H1 (cell line): Measurements from ENCODE around the gene ZNF556. TPM values are rescaled to one million over a fixed set of nuclear protein-coding genes. Genes with fewer than 3 reads are reported as not detected.

Experiments
- CTCF ChIA-PET: fragments of 300-600 bp; sonication (Branson Sonifier 250); formaldehyde crosslinking; loops from one replicate; lab custom pipeline; 2021; ENCODE audit not compliant: partially characterized antibody; lab: Charles Lee
- POLR2A ChIA-PET: fragments of 300-600 bp; sonication (Branson Sonifier 250); formaldehyde crosslinking; loops from one replicate; lab custom pipeline; 2021; ENCODE audit warnings: inconsistent platforms; ENCODE audit not compliant: partially characterized antibody; lab: Charles Lee
- DNase-seq, 2 experiments: peaks; one replicate each; pipeline versions ENCODE4 v3.0.0 to v3.0.0-alpha.2; 2010 to 2022; ENCODE audit warnings: low spot score in 2 of 2, low read depth in 1 of 2, mixed read lengths in 1 of 2
- FAIRE-seq: peaks from 2 replicates; lab custom pipeline; 2011; peaks lifted over from hg19 to GRCh38; lab: Jason Lieb, UNC
- H2AFZ ChIP-seq: 2 replicates; pipeline ENCODE4 v1.8.1; 2012; ENCODE audit warnings: low read length, inconsistent platforms
- H2AK5ac ChIP-seq: 2 replicates; pipeline ENCODE4 v1.6.1; 2013; ENCODE audit warnings: low read depth, low read length
- H2BK120ac ChIP-seq: replicated peaks from 2 replicates; pipeline ENCODE3; 2013; ENCODE audit warnings: low read depth, low read length, inconsistent platforms
- H2BK12ac ChIP-seq: 2 replicates; pipeline ENCODE4 v1.6.1; 2013; ENCODE audit warnings: low read depth, low read length
- H2BK15ac ChIP-seq: 2 replicates; pipeline ENCODE4 v1.6.1; 2013; ENCODE audit warnings: low read length
- H2BK20ac ChIP-seq: 2 replicates; pipeline ENCODE4 v1.6.1; 2013; ENCODE audit warnings: low read length
- H2BK5ac ChIP-seq: 2 replicates; pipeline ENCODE4 v1.6.1; 2013; ENCODE audit warnings: low read depth, low read length
- H3K14ac ChIP-seq: 2 replicates; pipeline ENCODE4 v1.6.1; 2013; ENCODE audit warnings: inconsistent platforms; ENCODE audit not compliant: insufficient read length
- H3K18ac ChIP-seq: 2 replicates; pipeline ENCODE4 v1.6.1; 2013; ENCODE audit warnings: low read length; ENCODE audit errors: extremely low read depth
- H3K23ac ChIP-seq: 2 replicates; pipeline ENCODE4 v1.6.1; 2013; ENCODE audit warnings: inconsistent platforms; ENCODE audit not compliant: insufficient read length
- H3K23me2 ChIP-seq: 2 replicates; pipeline ENCODE4 v1.6.1; 2013; ENCODE audit warnings: low read depth, low read length
- H3K27ac ChIP-seq: 2 replicates; pipeline ENCODE4 v1.6.1; 2011; ENCODE audit warnings: low read depth, low read length, inconsistent platforms
- H3K27me3 ChIP-seq, 4 experiments: replicated peaks in 1 of 4; 1 replicate in 1 of 4; 2 replicates in 3 of 4; pipeline versions ENCODE4 v1.6.1 to v1.8.1; 2011 to 2013; ENCODE audit warnings: low read length in 3 of 4, mild to moderate bottlenecking in 3 of 4, inconsistent platforms in 2 of 4, mixed read lengths in 2 of 4, moderate library complexity in 1 of 4; ENCODE audit not compliant: control insufficient read depth in 3 of 4, insufficient read depth in 3 of 4; ENCODE audit errors: extremely low read depth in 1 of 4
- H3K36me3 ChIP-seq, 4 experiments: 2 replicates each; pipeline versions ENCODE4 v1.6.1 to v1.8.1; 2011 to 2013; ENCODE audit warnings: mild to moderate bottlenecking in 4 of 4, low read length in 3 of 4, moderate library complexity in 2 of 4, control low read depth in 1 of 4, inconsistent platforms in 1 of 4; ENCODE audit not compliant: insufficient read depth in 4 of 4, control insufficient read depth in 2 of 4
- H3K4ac ChIP-seq: replicated peaks from 2 replicates; pipeline ENCODE3; 2013; ENCODE audit warnings: low read length, low read depth, mixed read lengths, inconsistent platforms; ENCODE audit not compliant: insufficient read length
- H3K4me1 ChIP-seq, 4 experiments: replicated peaks in 1 of 4; 1 replicate in 1 of 4; 2 replicates in 3 of 4; pipeline versions ENCODE4 v1.6.1 to v1.8.1; 2011 to 2013; ENCODE audit warnings: low read length in 3 of 4, inconsistent platforms in 2 of 4, mixed read lengths in 1 of 4; ENCODE audit not compliant: insufficient read depth in 4 of 4, control insufficient read depth in 3 of 4
- H3K4me2 ChIP-seq, 2 experiments: 2 replicates each; pipeline versions ENCODE4 v1.6.1 to v1.8.1; 2011 to 2013; ENCODE audit warnings: low read depth in 2 of 2, low read length in 2 of 2, control low read depth in 1 of 2, inconsistent platforms in 1 of 2, mild to moderate bottlenecking in 1 of 2; ENCODE audit not compliant: insufficient read depth in 1 of 2
- H3K4me3 ChIP-seq, 4 experiments: fragments of 200-600, 300-600 bp in 1 of 4; sonication (generic), shearing (Covaris generic), sonication (Bioruptor Twin) in 1 of 4; 2 replicates each; pipeline versions ENCODE4 v1.5.1 to v1.8.1; 2011 to 2016; ENCODE audit warnings: low read length in 4 of 4, low read depth in 3 of 4, control low read depth in 2 of 4, inconsistent platforms in 2 of 4, mild to moderate bottlenecking in 2 of 4, mixed read lengths in 1 of 4, moderate library complexity in 1 of 4; ENCODE audit not compliant: insufficient read depth in 2 of 4; ENCODE audit errors: extremely low read depth in 1 of 4
- H3K56ac ChIP-seq: replicated peaks from 2 replicates; pipeline ENCODE3; 2013; ENCODE audit warnings: low read depth, mild to moderate bottlenecking, mixed read lengths, low read length, inconsistent platforms; ENCODE audit not compliant: insufficient read length
- H3K79me1 ChIP-seq: 2 replicates; pipeline ENCODE4 v1.6.1; 2013; ENCODE audit warnings: low read depth, low read length, control low read depth
- H3K79me2 ChIP-seq, 2 experiments: 2 replicates each; pipeline versions ENCODE4 v1.6.1 to v1.8.1; 2012 to 2013; ENCODE audit warnings: low read length in 2 of 2, mild to moderate bottlenecking in 2 of 2, inconsistent platforms in 1 of 2; ENCODE audit not compliant: insufficient read depth in 2 of 2, control insufficient read depth in 1 of 2
- H3K9ac ChIP-seq, 4 experiments: replicated peaks in 1 of 4; 1 replicate in 1 of 4; 2 replicates in 3 of 4; pipeline versions ENCODE4 v1.6.1 to v1.8.1; 2011 to 2013; ENCODE audit warnings: low read depth in 3 of 4, low read length in 3 of 4, control low read depth in 2 of 4, mild to moderate bottlenecking in 2 of 4, moderate library complexity in 2 of 4, inconsistent platforms in 1 of 4; ENCODE audit errors: extremely low read depth in 1 of 4
- H3K9me3 ChIP-seq, 2 experiments: 2 replicates each; pipeline versions ENCODE4 v1.6.1 to v1.8.1; 2012 to 2013; ENCODE audit warnings: mild to moderate bottlenecking in 2 of 2, moderate library complexity in 2 of 2, control low read depth in 1 of 2, inconsistent platforms in 1 of 2, low read depth in 1 of 2, low read length in 1 of 2, mixed read lengths in 1 of 2; ENCODE audit not compliant: insufficient read depth in 2 of 2
- H4K20me1 ChIP-seq, 2 experiments: replicated peaks in 1 of 2; 2 replicates each; pipeline versions ENCODE3 to v1.8.1; 2011 to 2013; ENCODE audit warnings: inconsistent platforms in 2 of 2, low read length in 2 of 2, mild to moderate bottlenecking in 1 of 2; ENCODE audit not compliant: insufficient read depth in 2 of 2, control insufficient read depth in 1 of 2
- H4K5ac ChIP-seq: 2 replicates; pipeline ENCODE4 v1.6.1; 2013; ENCODE audit warnings: low read length, low read depth, mixed read lengths, inconsistent platforms; ENCODE audit not compliant: insufficient read length
- H4K8ac ChIP-seq: 2 replicates; pipeline ENCODE4 v1.8.0; 2013; ENCODE audit warnings: mild to moderate bottlenecking, moderate library complexity, low read length, inconsistent platforms; ENCODE audit not compliant: insufficient read depth; ENCODE audit errors: extremely low read depth
- H4K91ac ChIP-seq: replicated peaks from 2 replicates; pipeline ENCODE3; 2013; ENCODE audit warnings: low read length, mixed read lengths, inconsistent platforms; ENCODE audit not compliant: insufficient read length
- BRCA1 ChIP-seq: IDR thresholded peaks from 2 replicates; pipeline ENCODE4 v1.6.1; 2012; ENCODE audit warnings: low read depth, low read length, improper control_type of control experiment
- CBX8 ChIP-seq: fragments of 300-800, 300-1000 bp; sonication (generic); IDR thresholded peaks from 2 replicates; pipeline ENCODE4 v1.7.1; 2016; ENCODE audit warnings: low read depth, low read length, borderline replicate concordance
- CHD1 ChIP-seq: IDR thresholded peaks from 2 replicates; pipeline ENCODE4 v1.6.1; 2012; ENCODE audit warnings: low read depth, low read length, improper control_type of control experiment
- CHD2 ChIP-seq: IDR thresholded peaks from 2 replicates; pipeline ENCODE4 v1.6.1; 2012; ENCODE audit warnings: low read length, improper control_type of control experiment
- CTBP2 ChIP-seq: IDR thresholded peaks from 2 replicates; pipeline ENCODE4 v1.7.0; 2011; ENCODE audit warnings: borderline replicate concordance, mild to moderate bottlenecking, moderate library complexity, mixed read lengths, low read length; ENCODE audit not compliant: insufficient read depth, insufficient read length
- PHF8 ChIP-seq: fragments of 200-600 bp; sonication (generic); conservative IDR thresholded peaks from 2 replicates; pipeline ENCODE4 v1.7.1; 2012; ENCODE audit warnings: low read depth, mild to moderate bottlenecking, inconsistent platforms, low read length, moderate library complexity
- POLR2A ChIP-seq, 2 experiments: IDR thresholded peaks; 1 replicate in 1 of 2; 2 replicates in 1 of 2; pipeline ENCODE4 v1.6.1; 2011; ENCODE audit warnings: low read depth in 2 of 2, low read length in 2 of 2, mild to moderate bottlenecking in 2 of 2; ENCODE audit errors: control extremely low read depth in 1 of 2
- SIN3A ChIP-seq, 2 experiments: IDR thresholded peaks in 1 of 2; conservative IDR thresholded peaks in 1 of 2; 2 replicates each; pipeline ENCODE4 v1.6.1; 2011 to 2012; ENCODE audit warnings: low read length in 2 of 2, improper control_type of control experiment in 1 of 2, low read depth in 1 of 2, mild to moderate bottlenecking in 1 of 2
- SIRT6 ChIP-seq: IDR thresholded peaks from one replicate; pipeline ENCODE4 v1.7.1; 2012; ENCODE audit warnings: low read length, inconsistent platforms
- TEAD4 ChIP-seq: IDR thresholded peaks from 2 replicates; pipeline ENCODE4 v1.6.1; 2012; ENCODE audit warnings: low read depth, low read length, inconsistent platforms, mixed read lengths
- USF2 ChIP-seq: IDR thresholded peaks from 2 replicates; pipeline ENCODE4 v1.6.1; 2011; ENCODE audit warnings: low read length, improper control_type of control experiment
- ZNF274 ChIP-seq: IDR thresholded peaks from 2 replicates; pipeline ENCODE4 v1.7.0; 2012; ENCODE audit warnings: low read length, borderline replicate concordance; ENCODE audit errors: extremely low read depth
- WGBS, 2 experiments: shearing (Covaris generic) in 1 of 2; methylation state at CpG; one replicate each; pipeline versions ENCODE4 v1.1.6 to v1.1.7; 2013 to 2015; ENCODE audit warnings: low lambda C conversion rate in 2 of 2, mixed read lengths in 2 of 2, inconsistent platforms in 1 of 2, low coverage in 1 of 2, missing lambda C conversion rate in 1 of 2; ENCODE audit not compliant: insufficient replicate concordance in 2 of 2, insufficient coverage in 1 of 2, insufficient read length in 1 of 2; ENCODE audit errors: extremely low coverage in 1 of 2, missing lambda C conversion rate in 1 of 2; 5-methylcytosine and 5-hydroxymethylcytosine counted together
- polyA plus RNA-seq, 7 experiments: library from polyadenylated mRNA; depleted of rRNA in 3 of 7; stranded (reverse) in 5 of 7; unstranded in 2 of 7; fragments of >200 nt in 5 of 7; fragments of 200-250 nt in 2 of 7; gene quantifications; 1 replicate in 5 of 7; 2 replicates in 1 of 7; 4 replicates in 1 of 7; pipeline versions ENCODE4 v1.2.1 to v1.2.3, GENCODE V29; 2011 to 2013; ENCODE audit warnings: missing spikeins in 2 of 7, mixed read lengths in 2 of 7
- total RNA-seq: library from RNA; stranded (reverse); fragmentation: NEBNext Ultra II Directional; extraction: Animal tissue kit (Norgen Biotek cat#: 25700); gene quantifications from 2 replicates; pipeline ENCODE4 v1.2.1, GENCODE V29; 2021

ZNF556 gene
- total and polyA plus RNA-seq, 2 of the 8 experiments (the other 6 are each of a cell fraction or from before 2014, with no cell fraction given): not detected

- no peak overlapping the region for H3K23ac ChIP-seq
- H3K36me3 ChIP-seq: no peaks in the 10 kb centered on the region
- 0 out of 2 replicates have a peak overlapping the region, but pooled peaks have one; percentile 13 for H2BK15ac ChIP-seq
- CTCF ChIA-PET: interaction anchor here (0.5 to 2.8 kb wide), 30 partner anchors 9 to 1140 kb away, joined by 3 to 12 read pairs (median 3); partner anchors contain the start of genes ZNF555 and ZNF57
- H3K4ac ChIP-seq: no peak overlapping the region
- H3K27me3 ChIP-seq: no peaks in the 10 kb centered on the region
- H2AK5ac ChIP-seq: no peak overlapping the region
- H3K56ac ChIP-seq: no peak overlapping the region
- H3K9ac ChIP-seq: no peak overlapping the region
- no peak overlapping the region for H3K4me3 ChIP-seq
- peak overlapping the region; percentile 89; the same call in 1 of the 2 replicates for H4K8ac ChIP-seq
- H4K20me1 ChIP-seq: no peaks in the 10 kb centered on the region
- no peaks in the 10 kb centered on the region for H3K79me2 ChIP-seq
- DNase-seq (peak in 1 of 2 experiments; percentile 51), FAIRE-seq (peak; percentile 92)
- H3K9me3 ChIP-seq: peaks cover 6 to 28% of the 10 kb centered on the region in 2 experiments; a peak in 3 of 4 replicates
- H2AFZ ChIP-seq: peak overlapping the region; percentile 81
- no peak overlapping the region for H3K14ac ChIP-seq
- H4K5ac ChIP-seq: no peak overlapping the region
- POLR2A ChIA-PET: interaction anchor here (0.9 to 1.2 kb wide), 5 partner anchors 15 to 135 kb away, joined by 3 to 6 read pairs (median 3); no protein-coding TSS in a partner anchor
- WGBS, 2 experiments: 47% methylated on average over 9 of the region's 9 CpGs; no CpG with 5 or more reads in 1 of the 2 experiments
- 0 out of 2 replicates have a peak overlapping the region, but pooled peaks have one; percentile 17 for H2BK5ac ChIP-seq
- no peaks in the 10 kb centered on the region for H3K79me1 ChIP-seq
- no peak overlapping the region for H3K27ac ChIP-seq
- H3K23me2 ChIP-seq: no peaks in the 10 kb centered on the region
- H2BK12ac ChIP-seq: peak overlapping the region; percentile 45; the same call in 1 of the 2 replicates
- H3K18ac ChIP-seq: no peak overlapping the region
- H3K4me1 ChIP-seq: no peaks in the 10 kb centered on the region
- no peak overlapping the region for H4K91ac ChIP-seq
- no peak overlapping the region for H2BK120ac ChIP-seq
- peak overlapping the region in 1 of 2 experiments; percentile 4; a peak in 1 of 4 replicates for H3K4me2 ChIP-seq
- H2BK20ac ChIP-seq: no peak overlapping the region
- TF ChIP-seq PHF8 (no peak), CBX8 (no peak), BRCA1 (no peak), SIN3A (conservative IDR thresholded peaks at IDR 0.05 in 1 of 2, IDR thresholded peaks at IDR 0.05 in 1 of 2; ENCODE audit: low read depth in 1 of 2, low read length in 2 of 2) (no peak), CHD2 (no peak), TEAD4 (no peak), POLR2A (IDR thresholded peaks at IDR 0.05; ENCODE audit: control extremely low read depth in 1 of 2, low read depth in 2 of 2, low read length in 2 of 2) (no peak), ZNF274 (no peak), SIRT6 (no peak), USF2 (no peak), CTBP2 (no peak), CHD1 (no peak)
Observed at GRCh38 chr19:2887391-2887914, 20.3 kb downstream of the ZNF556 start.
